ENCODE measurements around the gene GCNT4.
A peak's percentile ranks its signal among the peaks of the same experiment; 100 is the strongest.
"Not testable (repeated sequence)": the region's sequence is repeated elsewhere in the genome, so short reads cannot be mapped to it uniquely, and the experiment has no call there.

The GCNT4 gene, protein sequence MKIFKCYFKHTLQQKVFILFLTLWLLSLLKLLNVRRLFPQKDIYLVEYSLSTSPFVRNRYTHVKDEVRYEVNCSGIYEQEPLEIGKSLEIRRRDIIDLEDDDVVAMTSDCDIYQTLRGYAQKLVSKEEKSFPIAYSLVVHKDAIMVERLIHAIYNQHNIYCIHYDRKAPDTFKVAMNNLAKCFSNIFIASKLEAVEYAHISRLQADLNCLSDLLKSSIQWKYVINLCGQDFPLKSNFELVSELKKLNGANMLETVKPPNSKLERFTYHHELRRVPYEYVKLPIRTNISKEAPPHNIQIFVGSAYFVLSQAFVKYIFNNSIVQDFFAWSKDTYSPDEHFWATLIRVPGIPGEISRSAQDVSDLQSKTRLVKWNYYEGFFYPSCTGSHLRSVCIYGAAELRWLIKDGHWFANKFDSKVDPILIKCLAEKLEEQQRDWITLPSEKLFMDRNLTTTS

DNA sequence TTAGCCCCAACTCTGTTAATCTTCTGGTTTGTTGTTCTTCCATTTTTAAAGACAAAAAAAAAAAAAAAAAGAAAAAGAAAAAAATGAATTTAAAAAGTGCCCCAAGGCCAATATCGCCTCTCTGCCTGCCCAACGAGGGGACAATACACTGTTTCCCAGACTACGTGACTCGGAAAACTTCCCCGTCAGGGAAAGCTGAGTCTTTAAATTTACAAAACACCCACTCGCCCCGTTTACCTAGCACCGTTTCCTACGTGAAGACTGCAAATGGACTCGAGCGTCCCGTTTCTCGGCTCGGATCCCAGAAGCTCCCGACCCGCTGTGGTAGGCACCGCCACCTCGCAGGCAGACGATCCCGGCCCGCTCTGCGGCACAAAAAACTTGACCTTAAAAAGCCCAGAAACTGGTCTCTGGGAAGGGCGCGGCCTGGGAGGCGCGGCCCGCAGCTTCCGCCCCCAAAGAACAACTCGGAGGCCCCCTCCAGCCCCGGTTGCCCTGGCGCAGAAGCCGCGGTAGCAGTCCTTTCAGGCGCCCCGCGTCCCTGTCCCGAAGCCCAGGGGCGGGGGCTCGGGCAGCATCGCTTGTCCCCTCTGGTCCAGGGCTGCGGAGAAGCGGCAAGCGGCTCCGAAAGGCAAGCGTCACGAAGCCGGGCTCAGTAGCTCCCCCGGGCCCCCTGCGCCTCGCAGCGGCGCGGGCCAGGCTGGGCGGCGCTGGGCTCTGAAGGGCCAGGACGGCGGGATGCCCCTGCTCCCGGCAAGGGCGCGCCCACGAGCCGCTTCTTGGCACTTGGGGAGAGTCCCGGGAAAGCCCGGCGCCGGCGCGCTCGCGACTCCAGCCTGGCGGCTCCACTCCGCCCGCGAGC, at the start of gene GCNT4:
Gene GCNT4, minus strand, starts transcription at position 367 of the 862 bp plus-strand sequence. CDS start 22,521 bp downstream, outside the sequence.
- DNase-seq, result peak; percentile 15
- Mint-ChIP-seq H3K9me3 (no peaks in the 10 kb centered on the region), H3K27me3 (peaks cover 62 to 64% of the 10 kb centered on the region in 2 donors), H3K27ac (peak within 1 kb of the TSS; percentile 28), H3K4me1 (peaks cover 5 to 13% of the 10 kb centered on the region in 2 donors), H3K4me3 (peak within 1 kb of the TSS; percentile 65 to 78), H3K36me3 (no peaks in the 10 kb centered on the region)
- peak; percentile 27 to 46 for ATAC-seq (replicated peaks)

DNA sequence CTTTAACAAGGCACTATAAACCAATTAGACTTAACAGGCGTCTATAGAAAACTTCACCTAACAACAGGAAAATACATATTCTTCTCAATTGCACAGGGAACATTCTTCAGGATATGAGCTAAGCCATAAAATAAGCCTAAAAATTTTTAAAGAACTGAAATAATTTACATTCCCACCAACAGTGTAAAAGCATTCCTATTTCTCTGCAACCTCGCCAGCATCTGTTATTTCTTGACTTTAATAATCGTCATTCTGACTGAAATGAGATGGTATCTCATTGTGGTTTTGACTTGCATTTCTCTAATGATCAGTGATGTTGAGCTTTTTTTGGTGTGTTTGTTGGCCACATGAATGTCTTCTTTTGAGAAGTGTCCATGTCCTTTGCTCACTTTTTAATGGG, 43.6 kb upstream of the GCNT4 start:
- not testable (repeated sequence) for H3K36me3 Mint-ChIP-seq; H3K27ac Mint-ChIP-seq; H3K9me3 Mint-ChIP-seq; H3K4me1 Mint-ChIP-seq; H3K27me3 Mint-ChIP-seq; H3K4me3 Mint-ChIP-seq; DNase-seq; ATAC-seq (replicated peaks)

DNA sequence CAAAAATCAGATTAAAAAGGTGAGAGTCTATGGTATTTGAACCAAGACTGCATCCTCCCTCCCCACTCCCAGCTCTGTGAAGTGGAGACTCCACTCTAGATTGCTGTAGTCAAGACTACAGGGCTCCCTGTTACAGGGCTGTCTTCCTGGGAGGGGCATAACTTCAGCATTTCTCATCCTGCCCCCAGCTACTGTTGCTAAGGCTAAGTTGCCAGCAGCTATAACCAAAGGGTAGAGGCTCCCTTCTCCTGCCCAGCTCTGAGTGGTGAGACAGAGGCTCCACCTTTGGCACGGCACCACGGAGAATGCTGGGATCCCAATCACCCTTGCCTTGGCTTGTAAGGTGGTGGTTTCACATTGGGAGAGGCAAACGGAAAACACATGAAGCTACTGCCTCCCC, 39.2 kb upstream of the GCNT4 start:
- Mint-ChIP-seq H3K36me3 (no peaks in the 10 kb centered on the region), H3K9me3 (peaks cover 0 to 2% of the 10 kb centered on the region in 2 donors), H3K27me3 (peaks cover 11 to 15% of the 10 kb centered on the region in 2 donors), H3K27ac (no peak overlapping the region), H3K4me1 (peaks cover 5 to 10% of the 10 kb centered on the region in 2 donors), H3K4me3 (no peak overlapping the region)
- DNase-seq (no peak), ATAC-seq (replicated peaks) (no peak)

- H3K27ac Mint-ChIP-seq, result no peak overlapping the region
- peaks cover 16 to 22% of the 10 kb centered on the region in 2 donors for H3K27me3 Mint-ChIP-seq
- peaks cover 5 to 12% of the 10 kb centered on the region in 2 donors for H3K4me1 Mint-ChIP-seq
- no peaks in the 10 kb centered on the region for H3K36me3 Mint-ChIP-seq
- DNase-seq (no peak), ATAC-seq (replicated peaks) (no peak)
- no peaks in the 10 kb centered on the region for H3K9me3 Mint-ChIP-seq
- no peak overlapping the region for H3K4me3 Mint-ChIP-seq
Measured at GRCh38 chr5:75089662-75090061, 37.3 kb upstream of the GCNT4 start.

- H3K4me3 Mint-ChIP-seq, result no peak overlapping the region
- ATAC-seq (replicated peaks) (peak in 1 of 2 donors; percentile 66), DNase-seq (no peak)
- peaks cover 5 to 12% of the 10 kb centered on the region in 2 donors for H3K4me1 Mint-ChIP-seq
- no peaks in the 10 kb centered on the region for H3K9me3 Mint-ChIP-seq
- peaks cover 16 to 22% of the 10 kb centered on the region in 2 donors for H3K27me3 Mint-ChIP-seq
- H3K36me3 Mint-ChIP-seq, result no peaks in the 10 kb centered on the region
- H3K27ac Mint-ChIP-seq, result no peak overlapping the region
Measured at GRCh38 chr5:75089137-75089536, 36.8 kb upstream of the GCNT4 start.

DNA sequence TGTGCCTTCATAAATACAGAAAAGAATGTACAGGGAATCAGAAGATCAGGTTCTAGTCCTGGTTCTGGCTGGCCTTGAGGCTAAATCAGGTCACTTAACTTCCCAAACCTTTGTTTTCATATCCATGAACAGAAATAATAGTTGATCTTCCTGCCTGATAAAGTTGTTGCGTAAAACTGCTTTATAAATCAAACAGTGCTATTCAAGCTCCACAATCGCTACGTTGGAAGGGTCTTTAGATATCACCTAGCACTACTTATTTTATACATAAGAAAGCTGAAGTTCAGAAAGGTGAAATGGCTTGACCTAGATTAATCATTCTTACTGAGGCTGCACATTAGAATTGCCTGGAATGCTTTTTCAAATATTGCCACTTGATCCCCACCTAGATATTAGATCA, 36.3 kb upstream of the GCNT4 start:
- Mint-ChIP-seq H3K4me3 (no peak overlapping the region), H3K9me3 (no peaks in the 10 kb centered on the region), H3K4me1 (peaks cover 5 to 12% of the 10 kb centered on the region in 2 donors), H3K27me3 (peaks cover 16 to 22% of the 10 kb centered on the region in 2 donors), H3K27ac (no peak overlapping the region), H3K36me3 (no peaks in the 10 kb centered on the region)
- DNase-seq, result no peak
- ATAC-seq (replicated peaks), result no peak

- DNase-seq, result no peak
- H3K4me3 Mint-ChIP-seq, result no peak overlapping the region
- ATAC-seq (replicated peaks), result no peak
- H3K36me3 Mint-ChIP-seq, result no peaks in the 10 kb centered on the region
- H3K9me3 Mint-ChIP-seq, result peaks cover 0 to 2% of the 10 kb centered on the region in 2 donors
- peaks cover 0 to 2% of the 10 kb centered on the region in 2 donors for H3K4me1 Mint-ChIP-seq
- peaks cover 4 to 7% of the 10 kb centered on the region in 2 donors for H3K27me3 Mint-ChIP-seq
- H3K27ac Mint-ChIP-seq, result no peak overlapping the region
Measured at GRCh38 chr5:75081510-75081909, 29.2 kb upstream of the GCNT4 start.

DNA sequence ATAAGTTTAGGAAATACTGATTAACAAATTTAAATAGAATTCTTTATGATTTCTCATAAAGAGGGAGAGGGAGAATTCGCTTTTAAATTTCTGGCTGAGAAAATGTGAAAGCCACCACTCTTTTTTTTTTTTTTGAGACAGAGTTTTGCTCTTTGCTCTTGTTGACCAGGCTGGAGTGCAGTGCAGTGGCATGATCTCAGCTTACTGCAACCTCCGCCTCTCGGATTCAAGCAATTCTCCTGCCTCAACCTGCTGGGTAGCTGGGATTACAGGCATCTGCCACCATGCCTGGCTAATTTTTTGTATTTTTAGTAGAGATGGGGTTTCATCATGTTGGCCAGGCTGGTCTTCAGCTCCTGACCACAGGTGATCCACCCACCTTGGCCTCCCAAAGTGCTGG, 27.0 kb upstream of the GCNT4 start:
- not testable (repeated sequence) for H3K4me3 Mint-ChIP-seq; H3K27ac Mint-ChIP-seq; H3K4me1 Mint-ChIP-seq; H3K9me3 Mint-ChIP-seq; DNase-seq; H3K36me3 Mint-ChIP-seq; H3K27me3 Mint-ChIP-seq; ATAC-seq (replicated peaks)

GRCh38 chr5:75078027-75078426, 25.7 kb upstream of the GCNT4 start:
- Mint-ChIP-seq H3K4me1 (no peaks in the 10 kb centered on the region), H3K9me3 (no peaks in the 10 kb centered on the region), H3K27ac (no peak overlapping the region), H3K27me3 (peaks cover 0 to 8% of the 10 kb centered on the region in 2 donors), H3K4me3 (no peak overlapping the region), H3K36me3 (no peaks in the 10 kb centered on the region)
- DNase-seq (no peak), ATAC-seq (replicated peaks) (no peak)

DNA sequence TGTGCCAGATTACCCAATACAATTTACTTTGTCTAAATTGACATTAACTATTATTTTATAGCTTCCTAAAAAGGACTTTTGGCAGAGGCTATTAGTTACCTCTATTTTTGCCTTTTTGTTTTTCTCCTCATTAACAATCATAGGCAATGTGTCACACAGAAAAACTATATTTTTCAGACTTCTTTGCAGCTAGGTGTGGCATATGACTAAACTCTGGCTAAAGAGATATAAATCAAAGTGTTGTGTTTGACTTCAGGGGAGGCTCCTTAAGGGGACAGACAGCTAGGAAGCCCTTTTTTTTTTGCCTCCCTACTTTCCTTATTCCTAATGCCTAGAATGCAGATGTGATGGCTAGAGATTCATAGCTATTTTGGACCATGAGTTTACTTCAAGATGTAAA, 19.7 kb upstream of the GCNT4 start:
- no peak for ATAC-seq (replicated peaks)
- no peak overlapping the region for H3K27ac Mint-ChIP-seq
- H3K27me3 Mint-ChIP-seq, result peaks cover 2 to 13% of the 10 kb centered on the region in 2 donors
- no peaks in the 10 kb centered on the region for H3K4me1 Mint-ChIP-seq
- no peak overlapping the region for H3K4me3 Mint-ChIP-seq
- no peaks in the 10 kb centered on the region for H3K36me3 Mint-ChIP-seq
- H3K9me3 Mint-ChIP-seq, result peaks cover 3 to 4% of the 10 kb centered on the region in 2 donors
- no peak for DNase-seq

- DNase-seq (no peak), ATAC-seq (replicated peaks) (no peak)
- H3K9me3 Mint-ChIP-seq, result peaks cover 3 to 4% of the 10 kb centered on the region in 2 donors
- H3K27me3 Mint-ChIP-seq, result peaks cover 9 to 13% of the 10 kb centered on the region in 2 donors
- H3K4me1 Mint-ChIP-seq, result no peaks in the 10 kb centered on the region
- no peaks in the 10 kb centered on the region for H3K36me3 Mint-ChIP-seq
- H3K27ac Mint-ChIP-seq, result no peak overlapping the region
- H3K4me3 Mint-ChIP-seq, result no peak overlapping the region
Measured at GRCh38 chr5:75071100-75071499, 18.7 kb upstream of the GCNT4 start.

DNA sequence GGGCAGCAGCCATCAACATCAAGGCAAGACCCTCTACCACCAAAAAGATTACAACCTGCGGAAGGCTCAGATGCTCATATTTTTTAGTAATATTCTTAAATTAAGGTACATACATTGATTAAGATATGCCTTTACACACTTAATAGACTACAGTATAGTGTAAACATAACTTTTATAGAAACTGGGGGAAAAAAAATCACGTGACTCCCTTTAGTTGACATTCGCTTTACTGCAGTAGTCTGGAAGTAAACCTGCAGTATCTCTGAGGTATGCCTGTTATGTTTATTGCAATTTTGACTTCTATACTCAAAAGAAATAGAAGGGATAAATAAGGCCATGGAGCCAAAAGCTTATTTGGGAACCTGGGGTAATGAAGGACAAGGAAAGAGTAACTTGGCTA, 15.1 kb upstream of the GCNT4 start:
- Mint-ChIP-seq H3K27ac (no peak overlapping the region), H3K36me3 (no peaks in the 10 kb centered on the region)
- no peak for DNase-seq

DNA sequence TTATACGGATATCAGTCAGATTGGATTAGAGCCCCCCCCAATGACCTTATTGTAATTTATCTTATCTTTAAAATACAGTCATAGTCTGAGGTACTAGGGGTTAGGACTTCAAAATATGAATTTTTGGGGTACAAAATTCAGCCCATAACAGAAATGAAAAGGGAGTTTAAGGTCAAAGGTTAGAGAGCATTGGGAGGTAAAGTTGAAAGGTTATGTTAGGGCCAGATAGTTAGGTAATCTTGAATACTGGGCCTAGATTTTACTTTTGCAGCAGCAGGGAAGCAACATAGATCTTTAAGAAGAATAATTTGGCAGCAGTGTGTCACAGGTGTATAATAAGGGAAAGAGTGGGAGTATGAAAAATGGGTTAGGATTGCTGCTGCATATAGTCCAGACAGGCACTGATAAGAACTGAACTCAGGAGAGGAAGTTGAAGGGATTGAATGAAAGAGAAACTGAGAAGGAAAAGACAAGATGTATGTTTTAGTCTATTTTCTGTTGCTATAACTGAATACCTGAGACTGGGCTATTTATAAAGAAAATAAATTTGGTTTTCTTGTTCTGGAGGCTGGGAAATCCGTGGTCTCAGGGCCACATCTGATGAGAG, 10.7 kb upstream of the GCNT4 start:
- no peak overlapping the region for H3K4me3 Mint-ChIP-seq
- H3K27me3 Mint-ChIP-seq, result peaks cover 11 to 27% of the 10 kb centered on the region in 2 donors
- DNase-seq (no peak), ATAC-seq (replicated peaks) (peak in 1 of 2 donors; percentile 51)
- H3K36me3 Mint-ChIP-seq, result no peaks in the 10 kb centered on the region
- peaks cover 0 to 2% of the 10 kb centered on the region in 2 donors for H3K4me1 Mint-ChIP-seq
- no peak overlapping the region for H3K27ac Mint-ChIP-seq
- no peaks in the 10 kb centered on the region for H3K9me3 Mint-ChIP-seq

More for the DNA sequence above, 15.1 kb upstream of the GCNT4 start:
- Mint-ChIP-seq H3K27me3 (peaks cover 5 to 13% of the 10 kb centered on the region in 2 donors), H3K9me3 (peaks cover 3 to 4% of the 10 kb centered on the region in 2 donors), H3K4me1 (peaks cover 0 to 2% of the 10 kb centered on the region in 2 donors), H3K4me3 (no peak overlapping the region)
- no peak for ATAC-seq (replicated peaks)

DNA sequence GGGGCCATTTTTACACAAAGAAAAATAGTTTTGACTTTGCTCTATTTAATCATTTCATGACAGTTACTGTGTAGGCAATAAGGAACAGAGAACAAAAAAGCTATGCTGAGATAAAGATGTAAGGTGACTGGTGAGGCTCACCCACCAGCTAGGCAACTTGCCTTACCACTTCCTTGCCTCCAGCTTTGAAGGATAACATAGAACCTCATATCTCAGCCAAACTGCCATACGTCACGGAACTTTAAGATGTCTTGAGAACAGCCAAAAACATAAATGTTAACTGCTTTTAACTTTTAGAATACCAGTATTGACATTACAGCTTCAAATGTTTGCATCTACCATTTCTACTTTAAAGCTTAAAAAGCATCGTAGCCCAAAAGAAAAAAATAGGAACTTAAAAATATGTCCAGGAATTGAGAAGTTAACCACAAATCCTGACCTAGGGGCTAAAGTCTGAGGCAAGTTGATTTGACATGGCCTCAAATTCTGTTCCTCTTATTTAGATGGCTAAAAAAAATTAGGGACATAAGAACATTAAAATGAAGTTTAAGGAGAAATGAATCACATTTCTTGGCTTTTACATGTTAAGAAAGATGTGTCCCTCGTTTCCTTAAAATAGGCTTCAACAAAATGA, 7.7 kb upstream of the GCNT4 start:
- no peaks in the 10 kb centered on the region for H3K9me3 Mint-ChIP-seq
- no peaks in the 10 kb centered on the region for H3K36me3 Mint-ChIP-seq
- H3K4me1 Mint-ChIP-seq, result peaks cover 0 to 2% of the 10 kb centered on the region in 2 donors
- no peak overlapping the region for H3K4me3 Mint-ChIP-seq
- no peak overlapping the region for H3K27ac Mint-ChIP-seq
- DNase-seq (no peak), ATAC-seq (replicated peaks) (no peak)
- peaks cover 29 to 31% of the 10 kb centered on the region in 2 donors for H3K27me3 Mint-ChIP-seq

All from stimulated activated naive B cell treated with anti-CD40 and anti-IgM and Interleukin-4, amounts not matched to agents 10 μg/mL and 1 μg/mL and 100 μg/mL, for 72 hours (primary cell).